GM18511 (cell line): ENCODE data around the gene GUCD1.
"Not testable (repeated sequence)": the region's sequence is repeated elsewhere in the genome, so short reads cannot be mapped to it uniquely, and the experiment has no call there.

ENCODE experiments used
- ATAC-seq: cut with Tn5 transposase; IDR thresholded peaks from one replicate; pipeline ENCODE4 v1.9.1; 2021; ENCODE audit warnings: mild to moderate bottlenecking, moderate library complexity; ENCODE audit not compliant: unreplicated experiment

GUCD1 gene

GRCh38 chr22:24566899-24567511 lies 12.1 kb upstream of the GUCD1 start:
- no peak for ATAC-seq

- no peak for ATAC-seq
Observed at GRCh38 chr22:24565077-24565476, 10.1 kb upstream of the GUCD1 start.

GRCh38 chr22:24564376-24565058 lies 9.6 kb upstream of the GUCD1 start:
- no peak for ATAC-seq

GRCh38 chr22:24563246-24563645 lies 8.3 kb upstream of the GUCD1 start:
- no peak for ATAC-seq

GRCh38 chr22:24559471-24559870 lies 4.5 kb upstream of the GUCD1 start:
- no peak for ATAC-seq

- ATAC-seq: peak; percentile 80
Observed at GRCh38 chr22:24555165-24556039, 464 bp upstream of the GUCD1 start, which contains the start of gene SNRPD3. TSS of gene SNRPD3 (plus strand) at chr22:24555999. CDS start at chr22:24557675, 1,676 bp downstream.

- ATAC-seq: no peak
Observed at GRCh38 chr22:24553597-24554312, 1.2 kb downstream of the GUCD1 start.

- not testable (repeated sequence) for ATAC-seq
Observed at GRCh38 chr22:24552503-24553286, 2.2 kb downstream of the GUCD1 start.

GRCh38 chr22:24550902-24551435 lies 4.0 kb downstream of the GUCD1 start:
- ATAC-seq: no peak

GRCh38 chr22:24550028-24550901 lies 4.7 kb downstream of the GUCD1 start:
- ATAC-seq: no peak

- no peak for ATAC-seq
Observed at GRCh38 chr22:24548812-24549211, 6.1 kb downstream of the GUCD1 start.

GRCh38 chr22:24543679-24544243 lies 11.2 kb downstream of the GUCD1 start:
- no peak for ATAC-seq

GRCh38 chr22:24543185-24543601 lies 11.7 kb downstream of the GUCD1 start:
- ATAC-seq: no peak

- no peak for ATAC-seq
Observed at GRCh38 chr22:24542641-24543040, 12.3 kb downstream of the GUCD1 start.

GRCh38 chr22:24541681-24542515 lies 13.0 kb downstream of the GUCD1 start:
- no peak for ATAC-seq

GRCh38 chr22:24540470-24540869 lies 14.5 kb downstream of the GUCD1 start:
- no peak for ATAC-seq

GRCh38 chr22:24536089-24536488 lies 18.8 kb downstream of the GUCD1 start:
- no peak for ATAC-seq

GRCh38 chr22:24535348-24535747 lies 19.6 kb downstream of the GUCD1 start:
- ATAC-seq: no peak
